ENCODE measurements around the gene PACRG. TPM values are rescaled to one million over a fixed set of nuclear protein-coding genes. Genes with fewer than 3 reads are reported as not detected.

Gene PACRG
- polyA plus RNA-seq, 1 donor (not counting 4 experiments of a cell fraction or from before 2014, with no cell fraction given) = 0.31 TPM

GRCh38 chr6:163226836-163227485, 499.2 kb downstream of the PACRG start:
- no peaks in the 10 kb centered on the region for H4K20me1 ChIP-seq (ENCODE audit: control insufficient read depth, extremely low read depth, insufficient read depth, low read length)
- H3K4me1 ChIP-seq (ENCODE audit: control insufficient read depth, extremely low read depth, insufficient read depth, low read length) = peaks cover 19% of the 10 kb centered on the region
- peak overlapping the region; percentile 18 for H2AFZ ChIP-seq (ENCODE audit: control insufficient read depth, low read length)
- DNase-seq (ENCODE audit: low read depth, low spot score) (peak; percentile 60), FAIRE-seq (peak; percentile 62)
- dilution Hi-C loops (cut with MboI; ENCODE audit: extremely low pct_ligation_motif_present, low sequenced_read_pairs) = no loop called here
- no peaks in the 10 kb centered on the region for H3K9me1 ChIP-seq (ENCODE audit: control insufficient read depth, extremely low read depth, insufficient read depth, low read length)
- no peaks in the 10 kb centered on the region for H3K79me2 ChIP-seq (ENCODE audit: control insufficient read depth, insufficient read depth, low read length)
- TF ChIP-seq EZH2 (IDR thresholded peaks at IDR 0.05; ENCODE audit: low read length) (no peak), CTCF (optimal IDR thresholded peaks at IDR 0.05 in 1 of 3, IDR thresholded peaks at IDR 0.05 in 1 of 3, conservative IDR thresholded peaks at IDR 0.05 in 1 of 3; ENCODE audit: extremely low read depth in 1 of 3, insufficient read depth in 2 of 3, low read length in 3 of 3) (peak in 1 of 3 experiments; percentile 21)
- H3K4me3 ChIP-seq (ENCODE audit: control insufficient read depth in 2 of 3, extremely low read depth in 1 of 3, insufficient read depth in 2 of 3, low read depth in 1 of 3, low read length in 3 of 3) = no peak overlapping the region
- H3K27me3 ChIP-seq (ENCODE audit: control insufficient read depth, extremely low read depth, insufficient read depth, low read length) = no peaks in the 10 kb centered on the region
- no peak overlapping the region for H3K27ac ChIP-seq (ENCODE audit: control insufficient read depth, insufficient read depth, low read length)
- peaks cover 5% of the 10 kb centered on the region for H3K9me3 ChIP-seq (ENCODE audit: control insufficient read depth, low read depth, low read length)
- no peak overlapping the region for H3K4me2 ChIP-seq (ENCODE audit: control insufficient read depth, extremely low read depth, insufficient read depth, low read depth, low read length)
- no peak overlapping the region for H3K9ac ChIP-seq (ENCODE audit: control insufficient read depth, extremely low read depth, insufficient read depth, low read length)
- no peaks in the 10 kb centered on the region for H3K36me3 ChIP-seq (ENCODE audit: control insufficient read depth in 2 of 2, extremely low read depth in 1 of 2, insufficient read depth in 2 of 2, low read length in 2 of 2)

GRCh38 chr6:163228041-163228440, 500.3 kb downstream of the PACRG start:
- DNase-seq (ENCODE audit: low read depth, low spot score) (no peak), FAIRE-seq (no peak)
- Histone ChIP-seq H3K9ac (ENCODE audit: control insufficient read depth, extremely low read depth, insufficient read depth, low read length) (no peak overlapping the region), H3K9me3 (ENCODE audit: control insufficient read depth, low read depth, low read length) (peaks cover 5% of the 10 kb centered on the region), H3K9me1 (ENCODE audit: control insufficient read depth, extremely low read depth, insufficient read depth, low read length) (no peaks in the 10 kb centered on the region), H3K4me1 (ENCODE audit: control insufficient read depth, extremely low read depth, insufficient read depth, low read length) (peaks cover 21% of the 10 kb centered on the region), H4K20me1 (ENCODE audit: control insufficient read depth, extremely low read depth, insufficient read depth, low read length) (no peaks in the 10 kb centered on the region), H3K4me3 (ENCODE audit: control insufficient read depth in 2 of 3, extremely low read depth in 1 of 3, insufficient read depth in 2 of 3, low read depth in 1 of 3, low read length in 3 of 3) (no peak overlapping the region), H2AFZ (ENCODE audit: control insufficient read depth, low read length) (no peak overlapping the region), H3K4me2 (ENCODE audit: control insufficient read depth, extremely low read depth, insufficient read depth, low read depth, low read length) (no peak overlapping the region), H3K79me2 (ENCODE audit: control insufficient read depth, insufficient read depth, low read length) (no peaks in the 10 kb centered on the region), H3K36me3 (ENCODE audit: control insufficient read depth in 2 of 2, extremely low read depth in 1 of 2, insufficient read depth in 2 of 2, low read length in 2 of 2) (no peaks in the 10 kb centered on the region), H3K27me3 (ENCODE audit: control insufficient read depth, extremely low read depth, insufficient read depth, low read length) (no peaks in the 10 kb centered on the region), H3K27ac (ENCODE audit: control insufficient read depth, insufficient read depth, low read length) (no peak overlapping the region)
- TF ChIP-seq EZH2 (IDR thresholded peaks at IDR 0.05; ENCODE audit: low read length) (no peak), CTCF (optimal IDR thresholded peaks at IDR 0.05 in 1 of 3, IDR thresholded peaks at IDR 0.05 in 1 of 3, conservative IDR thresholded peaks at IDR 0.05 in 1 of 3; ENCODE audit: extremely low read depth in 1 of 3, insufficient read depth in 2 of 3, low read length in 3 of 3) (no peak)
- dilution Hi-C loops (cut with MboI; ENCODE audit: extremely low pct_ligation_motif_present, low sequenced_read_pairs) = no loop called here
